Activated CD8-positive, alpha-beta T cell treated with anti-CD3 and anti-CD28 coated beads for 36 hours (primary cell): ENCODE data around the gene LENEP. TPM values are rescaled to one million over a fixed set of nuclear protein-coding genes. Genes with fewer than 3 reads are reported as not detected.

Experiments
- ATAC-seq: fragments of 200-7000 bp; cut with Tn5 transposase; one replicate; pipeline ENCODE4 v1.10.0; 2021; ENCODE audit warnings: mild to moderate bottlenecking, moderate library complexity
- CTCF ChIA-PET: fragments of 350-600 bp; sonication (Branson Sonifier 250); formaldehyde crosslinking; loops from one replicate; lab custom pipeline; 2021; ENCODE audit warnings: antibody characterized with exemption; lab: Charles Lee
- POLR2A ChIA-PET: fragments of 350-600 bp; sonication (Branson Sonifier 250); formaldehyde crosslinking; loops from one replicate; lab custom pipeline; 2021; ENCODE audit warnings: antibody characterized with exemption; lab: Charles Lee
- DNase-seq: peaks from one replicate; pipeline ENCODE4 v3.0.0-alpha.2; 2020
- H3K27ac Mint-ChIP-seq: one replicate; pipeline ENCODE4 v1.8.0; 2021; ENCODE audit warnings: mild to moderate bottlenecking, mixed read lengths
- H3K27me3 Mint-ChIP-seq: one replicate; pipeline ENCODE4 v1.8.0; 2021; ENCODE audit warnings: mixed read lengths
- H3K36me3 Mint-ChIP-seq: one replicate; pipeline ENCODE4 v1.8.0; 2021; ENCODE audit warnings: low read depth, mixed read lengths
- H3K4me1 Mint-ChIP-seq: one replicate; pipeline ENCODE4 v1.8.0; 2021; ENCODE audit warnings: low read depth, mixed read lengths
- H3K4me3 Mint-ChIP-seq: one replicate; pipeline ENCODE4 v1.8.0; 2021; ENCODE audit warnings: mild to moderate bottlenecking, moderate library complexity, mixed read lengths
- H3K9me3 Mint-ChIP-seq: one replicate; pipeline ENCODE4 v1.8.0; 2021; ENCODE audit warnings: mixed read lengths
- CTCF ChIP-seq: fragments of 200-600 bp; IDR thresholded peaks from one replicate; pipeline ENCODE4 v1.8.0; 2022; ENCODE audit warnings: antibody characterized with exemption, mild to moderate bottlenecking
- intact Hi-C: fragments of 100-400 bp; cut with micrococcal nuclease; formaldehyde crosslinking; loops from one replicate; pipeline ENCODE4 v1.10.0; 2022
- total RNA-seq, 2 experiments: library from RNA; stranded (reverse); gene quantifications; one replicate each; pipeline ENCODE4 v1.2.3, GENCODE V29; 2021

LENEP gene
- total RNA-seq, 2 experiments from 2014 or later: not detected

GRCh38 chr1:155022927-155023236 is 29.5 kb downstream of the LENEP start:
- Mint-ChIP-seq H3K36me3 (no peaks in the 10 kb centered on the region), H3K27me3 (peaks cover 4% of the 10 kb centered on the region), H3K4me1 (peaks cover 8% of the 10 kb centered on the region), H3K9me3 (no peaks in the 10 kb centered on the region), H3K4me3 (no peak overlapping the region), H3K27ac (no peak overlapping the region)
- DNase-seq (no peak), ATAC-seq (no peak)
- POLR2A ChIA-PET: interaction anchor here (1.0 kb wide), 1 partner anchor 16 kb away, joined by 3 read pairs; no protein-coding TSS in a partner anchor
- CTCF ChIA-PET: interaction anchor here (0.9 to 1.9 kb wide), 6 partner anchors 10 to 79 kb away, joined by 3 to 6 read pairs (median 4); partner anchors contain the start of genes FLAD1 and PYGO2
- no peak for TF ChIP-seq CTCF
- intact Hi-C loops: no loop called here

GRCh38 chr1:155023627-155024026 is 30.2 kb downstream of the LENEP start:
- H3K4me3 Mint-ChIP-seq: no peak overlapping the region
- peaks cover 6% of the 10 kb centered on the region for H3K4me1 Mint-ChIP-seq
- no peak for DNase-seq
- H3K27me3 Mint-ChIP-seq: peaks cover 4% of the 10 kb centered on the region
- ATAC-seq: no peak
- intact Hi-C loops: no loop called here
- POLR2A ChIA-PET: no interaction called here
- no peaks in the 10 kb centered on the region for H3K36me3 Mint-ChIP-seq
- no peak for TF ChIP-seq CTCF
- H3K27ac Mint-ChIP-seq: no peak overlapping the region
- CTCF ChIA-PET: interaction anchor here (1.8 to 1.9 kb wide), 2 partner anchors 10 to 21 kb away, joined by 5 to 6 read pairs; no protein-coding TSS in a partner anchor
- H3K9me3 Mint-ChIP-seq: no peaks in the 10 kb centered on the region

- Mint-ChIP-seq H3K4me3 (no peak overlapping the region), H3K27me3 (peaks cover 4% of the 10 kb centered on the region), H3K4me1 (peaks cover 3% of the 10 kb centered on the region), H3K9me3 (no peaks in the 10 kb centered on the region), H3K36me3 (no peaks in the 10 kb centered on the region), H3K27ac (no peak overlapping the region)
- ATAC-seq (no peak), DNase-seq (no peak)
- CTCF ChIA-PET: no interaction called here
- intact Hi-C loops: no loop called here
- TF ChIP-seq CTCF: no peak
- POLR2A ChIA-PET: no interaction called here
These were observed 30.9 kb downstream of the LENEP start for GRCh38 chr1:155024315-155024714.

GRCh38 chr1:155026154-155026553 is 32.8 kb downstream of the LENEP start:
- H3K9me3 Mint-ChIP-seq: no peaks in the 10 kb centered on the region
- H3K36me3 Mint-ChIP-seq: no peaks in the 10 kb centered on the region
- no peak for DNase-seq
- H3K27me3 Mint-ChIP-seq: peaks cover 2% of the 10 kb centered on the region
- TF ChIP-seq CTCF: no peak
- no peak for ATAC-seq
- H3K4me1 Mint-ChIP-seq: no peaks in the 10 kb centered on the region
- POLR2A ChIA-PET: no interaction called here
- H3K4me3 Mint-ChIP-seq: no peak overlapping the region
- intact Hi-C loops: no loop called here
- no peak overlapping the region for H3K27ac Mint-ChIP-seq
- CTCF ChIA-PET: interaction anchor here (1.4 kb wide), 1 partner anchor 9 kb away, joined by 7 read pairs; no protein-coding TSS in a partner anchor

GRCh38 chr1:155026588-155026987 is 33.2 kb downstream of the LENEP start:
- no peak for TF ChIP-seq CTCF
- intact Hi-C loops: no loop called here
- H3K4me3 Mint-ChIP-seq: no peak overlapping the region
- CTCF ChIA-PET: interaction anchor here (1.4 kb wide), 1 partner anchor 9 kb away, joined by 7 read pairs; no protein-coding TSS in a partner anchor
- POLR2A ChIA-PET: no interaction called here
- ATAC-seq (peak; percentile 67), DNase-seq (no peak)
- peaks cover under 1% of the 10 kb centered on the region for H3K27me3 Mint-ChIP-seq
- no peaks in the 10 kb centered on the region for H3K36me3 Mint-ChIP-seq
- H3K4me1 Mint-ChIP-seq: no peaks in the 10 kb centered on the region
- H3K9me3 Mint-ChIP-seq: no peaks in the 10 kb centered on the region
- no peak overlapping the region for H3K27ac Mint-ChIP-seq
